IPS-18c (cell line): ENCODE data around the gene PRKD3.

Source experiments
- H3K4me3 ChIP-seq: 2 replicates; pipeline ENCODE4 v1.7.0; 2013; ENCODE audit warnings: low read depth, mild to moderate bottlenecking, low read length, moderate library complexity; ENCODE audit not compliant: insufficient read depth
- H3K9me3 ChIP-seq: one replicate; pipeline ENCODE4 v1.6.1; 2013; ENCODE audit warnings: mild to moderate bottlenecking, low read length, moderate library complexity; ENCODE audit not compliant: control insufficient read depth, insufficient read depth

The PRKD3 gene

GRCh38 chr2:37323781-37324535 lies 675 bp downstream of the PRKD3 start:
- Histone ChIP-seq H3K4me3 (peak overlapping the region; percentile 88), H3K9me3 (no peaks in the 10 kb centered on the region)

- H3K9me3 ChIP-seq: no peaks in the 10 kb centered on the region
- H3K4me3 ChIP-seq: peak overlapping the region; percentile 88
These were observed 1.4 kb downstream of the PRKD3 start for GRCh38 chr2:37323176-37323780.

GRCh38 chr2:37322368-37322767 lies 2.3 kb downstream of the PRKD3 start:
- no peak overlapping the region for H3K4me3 ChIP-seq
- no peaks in the 10 kb centered on the region for H3K9me3 ChIP-seq

DNA sequence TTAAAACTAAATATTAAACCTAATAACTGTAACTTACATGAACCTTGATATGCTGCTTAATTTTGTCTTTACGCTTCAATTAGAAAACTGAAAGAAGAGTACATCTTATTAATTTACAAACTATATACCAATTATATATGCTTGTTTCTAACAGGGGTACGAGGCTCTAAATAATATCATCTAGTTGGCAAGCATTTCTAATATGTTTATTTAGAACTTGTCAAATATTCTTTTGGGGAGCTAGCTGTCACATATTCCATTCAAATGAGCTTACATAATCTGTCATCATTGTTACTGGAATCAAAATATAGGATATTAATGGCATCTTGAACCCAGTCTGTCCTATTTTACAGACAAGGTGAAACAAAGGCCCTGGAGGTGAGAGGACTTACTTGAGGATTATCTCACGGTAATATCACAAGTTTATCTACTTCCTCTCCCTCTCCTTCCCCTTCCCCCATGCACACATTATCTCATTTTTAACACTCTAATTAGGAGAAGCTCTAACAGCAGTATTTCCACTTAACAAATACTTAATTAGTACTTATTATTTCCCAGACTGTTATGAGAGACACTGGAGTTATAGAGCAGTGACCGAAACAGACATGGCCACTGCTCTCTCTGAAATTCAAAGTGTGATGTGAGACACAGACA lies 3.5 kb downstream of the PRKD3 start:
- Histone ChIP-seq H3K4me3 (no peak overlapping the region), H3K9me3 (no peaks in the 10 kb centered on the region)

DNA sequence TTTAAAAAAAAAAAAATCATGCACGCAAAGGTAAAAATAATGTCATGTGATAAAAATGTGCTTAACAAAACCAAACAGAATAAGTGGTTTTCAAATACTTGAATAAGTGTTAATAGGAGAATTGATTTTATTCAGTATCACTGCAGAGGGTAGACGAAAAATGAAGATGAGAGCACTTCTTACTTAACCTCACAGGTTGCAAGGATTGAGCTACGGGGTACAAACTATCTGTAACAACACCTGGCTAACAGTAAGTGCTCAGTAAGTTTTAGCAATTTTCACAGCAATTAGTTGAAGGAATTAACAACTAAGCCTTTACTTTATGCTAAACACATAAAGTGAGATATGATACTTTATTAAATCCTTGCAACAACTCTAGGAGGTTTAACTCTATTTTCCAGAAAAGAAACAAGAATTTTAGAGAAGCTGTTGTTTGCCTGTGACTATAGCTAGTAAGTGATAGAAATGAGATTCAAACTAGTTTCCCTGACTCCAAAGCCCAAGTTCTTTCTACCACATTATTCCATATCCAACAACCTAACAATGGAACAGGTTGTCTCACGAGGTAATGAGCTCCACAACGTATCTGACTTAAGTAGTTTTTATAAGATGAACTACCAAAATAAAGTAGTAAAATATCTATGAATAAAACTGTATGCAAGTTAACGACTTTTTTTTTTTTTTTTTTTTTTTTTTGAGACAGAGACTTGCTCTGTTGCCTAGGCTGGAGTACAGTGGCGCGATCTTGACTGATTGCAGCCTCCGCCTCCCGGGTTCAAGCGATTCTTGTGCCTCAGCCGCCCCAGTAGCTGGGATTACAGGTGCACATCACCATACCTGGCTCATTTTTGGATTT lies 4.7 kb downstream of the PRKD3 start:
- Histone ChIP-seq H3K4me3 (no peak overlapping the region), H3K9me3 (no peaks in the 10 kb centered on the region)

GRCh38 chr2:37318401-37318800 lies 6.2 kb downstream of the PRKD3 start:
- H3K9me3 ChIP-seq: no peaks in the 10 kb centered on the region
- no peak overlapping the region for H3K4me3 ChIP-seq

DNA sequence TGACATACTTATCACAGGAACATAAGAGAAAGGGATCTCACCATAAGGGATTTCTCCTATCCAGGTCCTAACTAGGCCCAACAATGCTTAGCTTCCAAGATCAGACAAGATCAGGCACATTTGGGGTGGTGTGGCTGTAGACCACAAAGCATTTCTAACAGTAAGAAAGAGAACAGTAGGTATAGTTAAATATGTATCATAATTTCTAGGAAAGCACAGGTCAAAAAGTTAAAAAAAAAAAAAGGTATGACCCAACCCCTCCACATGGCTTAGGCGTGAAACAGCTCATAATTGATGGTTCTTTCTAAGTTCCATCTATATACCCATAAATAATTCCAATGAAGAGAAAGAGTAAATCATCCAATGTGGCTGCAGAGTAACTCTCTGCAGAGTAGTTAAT lies 6.9 kb downstream of the PRKD3 start:
- Histone ChIP-seq H3K4me3 (no peak overlapping the region), H3K9me3 (no peaks in the 10 kb centered on the region)

- no peaks in the 10 kb centered on the region for H3K9me3 ChIP-seq
- H3K4me3 ChIP-seq: no peak overlapping the region
These were observed 8.5 kb downstream of the PRKD3 start for GRCh38 chr2:37316181-37316580.

- Histone ChIP-seq H3K4me3 (no peak overlapping the region), H3K9me3 (no peaks in the 10 kb centered on the region)
These were observed 9.3 kb downstream of the PRKD3 start for GRCh38 chr2:37315364-37315763.

DNA sequence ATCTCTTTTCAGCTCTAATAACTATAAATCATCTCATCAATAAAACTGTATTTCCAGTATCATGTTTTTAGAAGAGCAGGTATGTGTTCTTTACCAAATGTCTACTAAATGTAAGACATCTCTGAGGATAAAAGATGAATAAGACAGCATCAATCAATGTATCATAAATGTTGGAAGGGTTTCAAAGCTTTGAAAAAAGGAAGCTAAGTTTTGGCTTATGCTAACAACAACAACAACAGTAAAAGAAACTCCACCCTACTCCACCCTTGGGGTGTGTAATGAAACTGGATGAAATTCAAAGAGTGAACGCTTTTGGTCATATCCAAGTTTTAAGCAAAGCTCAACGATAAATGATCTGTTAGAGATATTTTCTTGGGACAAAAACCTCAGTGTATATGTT lies 17.1 kb downstream of the PRKD3 start:
- Histone ChIP-seq H3K9me3 (no peaks in the 10 kb centered on the region), H3K4me3 (no peak overlapping the region)

- Histone ChIP-seq H3K4me3 (no peak overlapping the region), H3K9me3 (no peaks in the 10 kb centered on the region)
These were observed 18.6 kb downstream of the PRKD3 start for GRCh38 chr2:37306024-37306423.

GRCh38 chr2:37302701-37303252 lies 21.9 kb downstream of the PRKD3 start:
- no peak overlapping the region for H3K4me3 ChIP-seq
- H3K9me3 ChIP-seq: no peaks in the 10 kb centered on the region

GRCh38 chr2:37301408-37301807 lies 23.2 kb downstream of the PRKD3 start:
- H3K9me3 ChIP-seq: no peaks in the 10 kb centered on the region
- H3K4me3 ChIP-seq: no peak overlapping the region

DNA sequence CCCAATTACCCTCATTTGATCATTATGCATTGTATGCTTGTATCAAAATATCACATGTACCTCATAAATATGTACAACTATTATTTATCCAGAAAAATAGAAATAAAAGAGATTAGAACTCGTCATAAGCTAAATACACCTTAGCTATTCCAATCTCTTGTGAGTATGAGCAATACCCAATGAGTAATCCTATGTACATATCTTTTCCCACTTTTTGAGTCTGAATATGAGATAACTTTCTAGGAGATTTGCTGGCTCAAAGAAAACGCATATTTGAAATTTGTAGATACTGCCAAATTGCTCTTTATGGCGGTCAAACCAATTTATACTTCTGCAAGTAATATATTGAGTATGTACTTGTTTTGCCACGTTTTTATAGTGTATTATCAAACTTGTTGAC lies 24.1 kb downstream of the PRKD3 start:
- no peaks in the 10 kb centered on the region for H3K9me3 ChIP-seq
- H3K4me3 ChIP-seq: no peak overlapping the region

DNA sequence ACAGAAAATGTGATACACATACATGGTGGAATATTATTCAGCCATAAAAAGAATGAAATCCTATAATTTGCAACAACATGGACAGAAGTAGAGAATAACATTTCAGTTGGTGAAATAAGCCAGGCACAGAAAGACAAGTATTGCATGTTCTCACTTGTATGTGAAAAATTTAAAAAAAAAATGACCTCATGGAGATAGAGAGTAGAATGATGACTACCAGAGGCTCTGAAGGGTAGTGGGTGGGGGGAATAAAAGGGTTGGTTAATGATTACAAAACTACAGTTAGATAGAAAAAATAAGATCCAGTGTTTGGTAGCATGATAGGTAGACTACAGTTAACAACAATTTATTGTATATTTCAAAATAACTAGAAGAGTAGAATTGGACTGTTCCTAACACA lies 24.5 kb downstream of the PRKD3 start:
- Histone ChIP-seq H3K9me3 (no peaks in the 10 kb centered on the region), H3K4me3 (no peak overlapping the region)

DNA sequence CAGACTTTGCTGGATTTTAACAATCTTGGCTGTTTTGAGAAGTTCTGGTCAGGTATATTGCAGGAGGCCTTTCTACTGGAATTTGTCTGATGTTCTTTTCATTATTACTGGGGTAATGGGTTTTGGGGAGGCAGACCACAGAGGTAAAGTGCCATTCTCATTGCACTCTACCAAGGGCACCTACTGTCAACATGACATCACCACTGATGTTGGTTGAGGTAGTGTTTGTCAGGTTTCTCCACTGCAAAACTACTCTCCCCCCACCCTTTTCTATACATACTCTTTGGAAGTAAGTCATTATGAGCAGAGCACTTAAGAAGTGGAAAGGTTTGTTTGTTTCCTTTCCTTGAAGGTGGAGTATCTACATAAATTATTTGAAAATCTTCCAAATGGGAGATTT lies 27.0 kb downstream of the PRKD3 start:
- no peaks in the 10 kb centered on the region for H3K9me3 ChIP-seq
- H3K4me3 ChIP-seq: no peak overlapping the region

- Histone ChIP-seq H3K9me3 (no peaks in the 10 kb centered on the region), H3K4me3 (no peak overlapping the region)
These were observed 29.1 kb downstream of the PRKD3 start for GRCh38 chr2:37295469-37296073.
